Lower lobe of right lung (tissue), 2 donors: ENCODE measurements around the gene TRPM6. TPM values are rescaled to one million over a fixed set of nuclear protein-coding genes. Genes with fewer than 3 reads are reported as not detected.
A peak's percentile ranks its signal among the peaks of the same experiment; 100 is the strongest.
"Not testable (repeated sequence)": the region's sequence is repeated elsewhere in the genome, so short reads cannot be mapped to it uniquely, and the experiment has no call there.

Source experiments
- ATAC-seq, 2 donors: fragments of 200-7000 bp; cut with Tn5 transposase; one replicate each; pipeline ENCODE4 v1.9.1; 2020 to 2022; ENCODE audit warnings: mild to moderate bottlenecking in 2 of 2, moderate library complexity in 2 of 2
- DNase-seq: peaks from one replicate; pipeline ENCODE4 v3.0.0-alpha.2; 2020
- H3K27ac ChIP-seq: fragments of 200-600 bp; one replicate; pipeline ENCODE4 v1.8.0; 2022
- H3K27me3 ChIP-seq: fragments of 200-600 bp; one replicate; pipeline ENCODE4 v1.8.0; 2022; ENCODE audit warnings: low read depth
- H3K36me3 ChIP-seq: fragments of 200-600 bp; one replicate; pipeline ENCODE4 v1.8.0; 2022; ENCODE audit warnings: mild to moderate bottlenecking
- H3K4me1 ChIP-seq: fragments of 200-600 bp; one replicate; pipeline ENCODE4 v1.8.0; 2022
- H3K4me3 ChIP-seq: fragments of 200-600 bp; one replicate; pipeline ENCODE4 v1.8.0; 2022; ENCODE audit warnings: mild to moderate bottlenecking
- H3K9me3 ChIP-seq: fragments of 200-600 bp; one replicate; pipeline ENCODE4 v1.8.0; 2022
- CTCF ChIP-seq: fragments of 200-600 bp; IDR thresholded peaks from one replicate; pipeline ENCODE4 v1.8.0; 2022; ENCODE audit warnings: antibody characterized with exemption, mild to moderate bottlenecking
- intact Hi-C: fragments of 100-400 bp; cut with DNase I; formaldehyde crosslinking; loops from one replicate; pipeline ENCODE4 v1.11.0; 2022
- total RNA-seq: library from RNA; stranded (reverse); fragmentation: NEBNext Ultra II Directional; extraction: Animal tissue kit (Norgen Biotek cat#: 25700); gene quantifications from one replicate; pipeline ENCODE4 v1.2.1, GENCODE V29; 2021
- donor health status: DM: no; HTN: yes; CAD: no; lungs with severe emphysema.

The TRPM6 gene
- total RNA-seq, 1 donor from 2014 or later: 0.44 TPM

- H3K27me3 ChIP-seq: no peaks in the 10 kb centered on the region
- no peaks in the 10 kb centered on the region for H3K4me1 ChIP-seq
- intact Hi-C loops: no loop called here
- no peak overlapping the region for H3K4me3 ChIP-seq
- no peak for TF ChIP-seq CTCF
- no peak for ATAC-seq
- no peaks in the 10 kb centered on the region for H3K9me3 ChIP-seq
- no peak for DNase-seq
- no peaks in the 10 kb centered on the region for H3K36me3 ChIP-seq
- H3K27ac ChIP-seq: no peak overlapping the region
These were observed 20.9 kb upstream of the TRPM6 start for GRCh38 chr9:74908665-74909064.

- DNase-seq (no peak), ATAC-seq (no peak)
- no peak overlapping the region for H3K27ac ChIP-seq
- no peak overlapping the region for H3K4me3 ChIP-seq
- no peaks in the 10 kb centered on the region for H3K27me3 ChIP-seq
- no peaks in the 10 kb centered on the region for H3K36me3 ChIP-seq
- TF ChIP-seq CTCF: no peak
- intact Hi-C loops: no loop called here
- H3K9me3 ChIP-seq: no peaks in the 10 kb centered on the region
- no peaks in the 10 kb centered on the region for H3K4me1 ChIP-seq
These were observed 19.4 kb upstream of the TRPM6 start for GRCh38 chr9:74907085-74907484.

- Histone ChIP-seq H3K9me3 (no peaks in the 10 kb centered on the region), H3K4me3 (no peak overlapping the region), H3K4me1 (no peaks in the 10 kb centered on the region), H3K27ac (no peak overlapping the region), H3K36me3 (no peaks in the 10 kb centered on the region), H3K27me3 (no peaks in the 10 kb centered on the region)
- ATAC-seq (no peak), DNase-seq (no peak)
- intact Hi-C loops: no loop called here
- no peak for TF ChIP-seq CTCF
These were observed 13.3 kb upstream of the TRPM6 start for GRCh38 chr9:74901001-74901400.

GRCh38 chr9:74888449-74888848 is 728 bp upstream of the TRPM6 start:
- ATAC-seq, intact Hi-C loops, H3K9me3 ChIP-seq, H3K27ac ChIP-seq, H3K27me3 ChIP-seq, H3K4me3 ChIP-seq, H3K36me3 ChIP-seq, DNase-seq, H3K4me1 ChIP-seq: not testable (repeated sequence)

GRCh38 chr9:74887981-74888370 is 255 bp upstream of the TRPM6 start:
- H3K27ac ChIP-seq: peak overlapping the region; percentile 80
- peak overlapping the region; percentile 63 for H3K4me3 ChIP-seq
- H3K4me1 ChIP-seq: peaks cover 8% of the 10 kb centered on the region
- ATAC-seq (no peak), DNase-seq (no peak)
- H3K36me3 ChIP-seq: no peaks in the 10 kb centered on the region
- H3K27me3 ChIP-seq: no peaks in the 10 kb centered on the region
- no peak for TF ChIP-seq CTCF
- intact Hi-C loops: no loop called here
- no peaks in the 10 kb centered on the region for H3K9me3 ChIP-seq

- no peak for TF ChIP-seq CTCF
- H3K27ac ChIP-seq: no peak overlapping the region
- DNase-seq (no peak), ATAC-seq (no peak)
- no peak overlapping the region for H3K4me3 ChIP-seq
- H3K27me3 ChIP-seq: no peaks in the 10 kb centered on the region
- peaks cover 6% of the 10 kb centered on the region for H3K9me3 ChIP-seq
- intact Hi-C loops: no loop called here
- no peaks in the 10 kb centered on the region for H3K4me1 ChIP-seq
- H3K36me3 ChIP-seq: no peaks in the 10 kb centered on the region
These were observed 11.3 kb downstream of the TRPM6 start for GRCh38 chr9:74876382-74876949.
